Aorta (tissue), 5 donors: ENCODE data around the gene FABP1. TPM values are rescaled to one million over a fixed set of nuclear protein-coding genes. Genes with fewer than 3 reads are reported as not detected.

ENCODE experiments used
- ATAC-seq: fragments of 200-7000 bp; cut with Tn5 transposase; one replicate; pipeline ENCODE4 v1.9.1; 2022; ENCODE audit warnings: moderate library complexity; ENCODE audit not compliant: low FRiP score
- DNase-seq, 2 donors: peaks; one replicate each; pipeline ENCODE4 v3.0.0-alpha.2; 2020
- H3K27ac ChIP-seq, 2 donors: one replicate each; pipeline ENCODE4 v1.5.1; 2013; ENCODE audit warnings: low read length in 2 of 2, mild to moderate bottlenecking in 2 of 2, moderate library complexity in 2 of 2, control low read depth in 1 of 2, inconsistent platforms in 1 of 2, low read depth in 1 of 2
- H3K27me3 ChIP-seq, 2 donors: one replicate each; pipeline ENCODE4 v1.6.1; 2013; ENCODE audit warnings: control low read depth in 1 of 2, low read length in 1 of 2, mild to moderate bottlenecking in 1 of 2, moderate library complexity in 1 of 2; ENCODE audit not compliant: insufficient read depth in 2 of 2, control insufficient read depth in 1 of 2
- H3K36me3 ChIP-seq, 2 donors: one replicate each; pipeline ENCODE4 v1.6.1; 2013; ENCODE audit warnings: control low read depth in 1 of 2, low read length in 1 of 2, mild to moderate bottlenecking in 1 of 2; ENCODE audit not compliant: insufficient read depth in 2 of 2, control insufficient read depth in 1 of 2
- H3K4me1 ChIP-seq, 2 donors: one replicate each; pipeline ENCODE4 v1.6.1; 2013; ENCODE audit warnings: low read length in 2 of 2, control low read depth in 1 of 2, mild to moderate bottlenecking in 1 of 2, moderate library complexity in 1 of 2; ENCODE audit not compliant: insufficient read depth in 2 of 2, control insufficient read depth in 1 of 2
- H3K4me3 ChIP-seq, 2 donors: one replicate each; pipeline ENCODE4 v1.5.1; 2013; ENCODE audit warnings: low read length in 2 of 2, control low read depth in 1 of 2, mild to moderate bottlenecking in 1 of 2
- H3K9me3 ChIP-seq: one replicate; pipeline ENCODE4 v1.6.1; 2013; ENCODE audit warnings: mild to moderate bottlenecking, low read length; ENCODE audit not compliant: control insufficient read depth
- WGBS, 2 donors: extraction: QIAGEN DNeasy Blood & Tissue Kit; methylation state at CpG; one replicate each; pipeline ENCODE4 v1.1.7; 2013; 5-methylcytosine and 5-hydroxymethylcytosine counted together
- intact Hi-C, 2 donors: fragments of 100-400 bp; cut with DNase I; formaldehyde crosslinking; loops; one replicate each; pipeline versions ENCODE4 v1.14.2 to v1.15.0; 2022
- polyA plus RNA-seq, 2 donors: library from polyadenylated mRNA; stranded (reverse); fragments of 200-250 nt; gene quantifications; one replicate each; pipeline ENCODE4 v1.2.3, GENCODE V29; 2013
- total RNA-seq, 2 donors: library from RNA; stranded (reverse); fragmentation: NEBNext Ultra II Directional; extraction: Animal tissue kit (Norgen Biotek cat#: 25700); gene quantifications; one replicate each; pipeline ENCODE4 v1.2.1, GENCODE V29; 2021
- donor health status: healthy with polysubstance abuse.
- donor health status: Bipolar disorder and iron deficiency.
- donor health status: DM: no; HTN: no; CAD: no.
- donor health status: DM: no; HTN: no; CAD: no.
- donor health status: DM: yes; HTN: yes; CAD: no.

FABP1 gene
- total and polyA plus RNA-seq, 4 donors: 18.8 to 2,211 TPM; not detected in 2

GRCh38 chr2:88131201-88131998, 3.5 kb upstream of the FABP1 start:
- Histone ChIP-seq H3K27ac (no peak overlapping the region), H3K9me3 (no peaks in the 10 kb centered on the region), H3K36me3 (no peaks in the 10 kb centered on the region), H3K4me1 (no peaks in the 10 kb centered on the region), H3K4me3 (no peak overlapping the region), H3K27me3 (no peaks in the 10 kb centered on the region)
- WGBS, 2 donors: 83 to 84% methylated on average over 9 of the region's 9 CpGs
- ATAC-seq (no peak), DNase-seq (no peak)
- intact Hi-C loops: no loop called here

- DNase-seq: no peak
- no peaks in the 10 kb centered on the region for H3K9me3 ChIP-seq
- no peak for ATAC-seq
- no peaks in the 10 kb centered on the region for H3K4me1 ChIP-seq
- no peaks in the 10 kb centered on the region for H3K36me3 ChIP-seq
- 89 to 91% methylated on average over 7 of the region's 7 CpGs for WGBS, 2 donors
- H3K27ac ChIP-seq: no peak overlapping the region
- intact Hi-C loops: no loop called here
- H3K27me3 ChIP-seq: no peaks in the 10 kb centered on the region
- H3K4me3 ChIP-seq: no peak overlapping the region
These were observed 1.6 kb upstream of the FABP1 start for GRCh38 chr2:88129313-88129959.

- 85 to 94% methylated on average over 7 of the region's 7 CpGs for WGBS, 2 donors
- no peak overlapping the region for H3K4me3 ChIP-seq
- no peak for ATAC-seq
- no peaks in the 10 kb centered on the region for H3K4me1 ChIP-seq
- no peak for DNase-seq
- H3K9me3 ChIP-seq: no peaks in the 10 kb centered on the region
- intact Hi-C loops: no loop called here
- H3K27me3 ChIP-seq: no peaks in the 10 kb centered on the region
- H3K36me3 ChIP-seq: no peaks in the 10 kb centered on the region
- no peak overlapping the region for H3K27ac ChIP-seq
These were observed 921 bp upstream of the FABP1 start for GRCh38 chr2:88128654-88129312.

GRCh38 chr2:88127638-88127887, 299 bp downstream of the FABP1 start:
- no peaks in the 10 kb centered on the region for H3K27me3 ChIP-seq
- ATAC-seq: no peak
- no peak overlapping the region for H3K4me3 ChIP-seq
- no peak overlapping the region for H3K27ac ChIP-seq
- 42 to 60% methylated on average over 1 of the region's 1 CpG for WGBS, 2 donors
- no peak for DNase-seq
- H3K9me3 ChIP-seq: no peaks in the 10 kb centered on the region
- intact Hi-C loops: no loop called here
- no peaks in the 10 kb centered on the region for H3K36me3 ChIP-seq
- H3K4me1 ChIP-seq: no peaks in the 10 kb centered on the region

GRCh38 chr2:88126772-88127637, 857 bp downstream of the FABP1 start:
- ATAC-seq (no peak), DNase-seq (no peak)
- Histone ChIP-seq H3K4me3 (no peak overlapping the region), H3K4me1 (no peaks in the 10 kb centered on the region), H3K9me3 (no peaks in the 10 kb centered on the region), H3K36me3 (no peaks in the 10 kb centered on the region), H3K27ac (no peak overlapping the region), H3K27me3 (no peaks in the 10 kb centered on the region)
- intact Hi-C loops: no loop called here
- 86 to 87% methylated on average over 3 of the region's 3 CpGs for WGBS, 2 donors

- Histone ChIP-seq H3K9me3 (no peaks in the 10 kb centered on the region), H3K4me1 (no peaks in the 10 kb centered on the region), H3K27ac (no peak overlapping the region), H3K36me3 (no peaks in the 10 kb centered on the region), H3K27me3 (no peaks in the 10 kb centered on the region), H3K4me3 (no peak overlapping the region)
- 84 to 87% methylated on average over 11 of the region's 11 CpGs for WGBS, 2 donors
- ATAC-seq (no peak), DNase-seq (no peak)
- intact Hi-C loops: no loop called here
These were observed 1.7 kb downstream of the FABP1 start for GRCh38 chr2:88125924-88126771.

- intact Hi-C loops: no loop called here
- 75 to 86% methylated on average over 3 of the region's 3 CpGs for WGBS, 2 donors
These were observed 2.4 kb downstream of the FABP1 start for GRCh38 chr2:88125344-88125923.

More at GRCh38 chr2:88125344-88125923, 2.4 kb downstream of the FABP1 start:
- DNase-seq (no peak), ATAC-seq (no peak)
- Histone ChIP-seq H3K4me3 (no peak overlapping the region), H3K27ac (no peak overlapping the region), H3K4me1 (no peaks in the 10 kb centered on the region), H3K27me3 (no peaks in the 10 kb centered on the region), H3K36me3 (no peaks in the 10 kb centered on the region), H3K9me3 (no peaks in the 10 kb centered on the region)
